DMS 273 treated with DMSO at 0.1 percent for 48 hours (cell line): ENCODE data around the gene SFT2D2.

Experiments
- DNase-seq: peaks from one replicate; lab custom pipeline; 2025; lab: John Stamatoyannopoulos, UW

The SFT2D2 gene

GRCh38 chr1:168223261-168223660 is 2.5 kb upstream of the SFT2D2 start:
- no peak for DNase-seq

GRCh38 chr1:168223681-168224540 is 1.9 kb upstream of the SFT2D2 start:
- no peak for DNase-seq

- DNase-seq: no peak
Measured at GRCh38 chr1:168224991-168225390, 813 bp upstream of the SFT2D2 start.

GRCh38 chr1:168227620-168228019 is 1.8 kb downstream of the SFT2D2 start:
- DNase-seq: no peak

GRCh38 chr1:168229893-168230292 is 4.1 kb downstream of the SFT2D2 start:
- DNase-seq: no peak

GRCh38 chr1:168230709-168231108 is 4.9 kb downstream of the SFT2D2 start:
- no peak for DNase-seq

- DNase-seq: no peak
Measured at GRCh38 chr1:168234846-168235547, 9.2 kb downstream of the SFT2D2 start.

- DNase-seq: no peak
Measured at GRCh38 chr1:168235548-168235885, 9.7 kb downstream of the SFT2D2 start.

- DNase-seq: no peak
Measured at GRCh38 chr1:168235937-168236336, 10.1 kb downstream of the SFT2D2 start.

- no peak for DNase-seq
Measured at GRCh38 chr1:168236836-168237611, 11.2 kb downstream of the SFT2D2 start.

GRCh38 chr1:168243198-168243597 is 17.4 kb downstream of the SFT2D2 start:
- no peak for DNase-seq

- DNase-seq: no peak
Measured at GRCh38 chr1:168243636-168244212, 17.9 kb downstream of the SFT2D2 start.

- no peak for DNase-seq
Measured at GRCh38 chr1:168245042-168245441, 19.2 kb downstream of the SFT2D2 start.

GRCh38 chr1:168246506-168246905 is 20.7 kb downstream of the SFT2D2 start:
- no peak for DNase-seq

- DNase-seq: no peak
Measured at GRCh38 chr1:168252204-168252733, 26.5 kb downstream of the SFT2D2 start.

GRCh38 chr1:168256164-168256563 is 30.4 kb downstream of the SFT2D2 start:
- DNase-seq: no peak

- DNase-seq: no peak
Measured at GRCh38 chr1:168257397-168257796, 31.6 kb downstream of the SFT2D2 start.

GRCh38 chr1:168259567-168259966 is 33.8 kb downstream of the SFT2D2 start:
- DNase-seq: no peak

- DNase-seq: no peak
Measured at GRCh38 chr1:168260393-168260792, 34.6 kb downstream of the SFT2D2 start.

GRCh38 chr1:168261390-168261789 is 35.6 kb downstream of the SFT2D2 start:
- no peak for DNase-seq

- DNase-seq: no peak
Measured at GRCh38 chr1:168263130-168263529, 37.3 kb downstream of the SFT2D2 start.

- no peak for DNase-seq
Measured at GRCh38 chr1:168264296-168264695, 38.5 kb downstream of the SFT2D2 start.
